H9 (cell line): ENCODE results near the gene SOD3. TPM values are rescaled to one million over a fixed set of nuclear protein-coding genes. Genes with fewer than 3 reads are reported as not detected.

Experiments
- DNase-seq: peaks from one replicate; pipeline ENCODE4 v3.0.0-alpha.2; 2017
- H2AFZ ChIP-seq: one replicate; pipeline ENCODE4 v1.6.1; 2013; ENCODE audit warnings: mild to moderate bottlenecking, low read length, control low read depth, moderate library complexity
- H2AK5ac ChIP-seq: 2 replicates; pipeline ENCODE4 v1.6.1; 2013; ENCODE audit warnings: low read length, control low read depth, mixed read lengths; ENCODE audit not compliant: insufficient read length
- H2BK120ac ChIP-seq: one replicate; pipeline ENCODE4 v1.6.1; 2013; ENCODE audit warnings: low read depth, mild to moderate bottlenecking, low read length, control low read depth, inconsistent platforms; ENCODE audit not compliant: poor library complexity, severe bottlenecking
- H2BK12ac ChIP-seq: 2 replicates; pipeline ENCODE4 v1.6.1; 2013; ENCODE audit warnings: low read length, control low read depth, mixed read lengths, low read depth; ENCODE audit not compliant: insufficient read length
- H2BK15ac ChIP-seq: 2 replicates; pipeline ENCODE4 v1.6.1; 2013; ENCODE audit warnings: low read depth, low read length, control low read depth
- H2BK20ac ChIP-seq: one replicate; pipeline ENCODE4 v1.6.1; 2013; ENCODE audit warnings: low read depth, mild to moderate bottlenecking, low read length, control low read depth, inconsistent platforms; ENCODE audit not compliant: poor library complexity, severe bottlenecking
- H2BK5ac ChIP-seq: 2 replicates; pipeline ENCODE4 v1.6.1; 2013; ENCODE audit warnings: low read length, control low read depth, mixed read lengths; ENCODE audit not compliant: insufficient read length
- H3K14ac ChIP-seq: 2 replicates; pipeline ENCODE4 v1.6.1; 2013; ENCODE audit warnings: low read length, control low read depth; ENCODE audit not compliant: insufficient read depth
- H3K18ac ChIP-seq: 2 replicates; pipeline ENCODE4 v1.6.1; 2013; ENCODE audit warnings: low read depth, mild to moderate bottlenecking, mixed read lengths, low read length, control low read depth; ENCODE audit not compliant: insufficient read length
- H3K23ac ChIP-seq: 2 replicates; pipeline ENCODE4 v1.6.1; 2013; ENCODE audit warnings: low read length, control low read depth, mixed read lengths, low read depth; ENCODE audit not compliant: insufficient read length
- H3K23me2 ChIP-seq: 2 replicates; pipeline ENCODE4 v1.6.1; 2013; ENCODE audit warnings: low read depth, mild to moderate bottlenecking, mixed read lengths, low read length, control low read depth; ENCODE audit not compliant: insufficient read length, poor library complexity, severe bottlenecking
- H3K27ac ChIP-seq: 2 replicates; pipeline ENCODE4 v1.5.1; 2013; ENCODE audit warnings: low read length, control low read depth, mixed read lengths, low read depth; ENCODE audit not compliant: insufficient read length
- H3K27me3 ChIP-seq: 2 replicates; pipeline ENCODE4 v1.6.1; 2013; ENCODE audit warnings: low read length, control low read depth, inconsistent platforms; ENCODE audit not compliant: insufficient read depth
- H3K4ac ChIP-seq: 2 replicates; pipeline ENCODE4 v1.6.1; 2013; ENCODE audit warnings: low read depth, mild to moderate bottlenecking, control low read depth, inconsistent platforms, low read length, moderate library complexity
- H3K4me1 ChIP-seq: 2 replicates; pipeline ENCODE4 v1.6.1; 2013; ENCODE audit warnings: low read length, control low read depth, inconsistent platforms; ENCODE audit not compliant: insufficient read depth
- H3K4me2 ChIP-seq: 2 replicates; pipeline ENCODE4 v1.6.1; 2013; ENCODE audit warnings: low read length, control low read depth, mixed read lengths; ENCODE audit not compliant: insufficient read length, insufficient read depth
- H3K56ac ChIP-seq: 2 replicates; pipeline ENCODE4 v1.6.1; 2013; ENCODE audit warnings: low read depth, mild to moderate bottlenecking, mixed read lengths, low read length, control low read depth; ENCODE audit not compliant: insufficient read length
- H3K79me1 ChIP-seq: 2 replicates; pipeline ENCODE4 v1.6.1; 2013; ENCODE audit warnings: low read depth, mild to moderate bottlenecking, moderate library complexity, low read length, control low read depth, inconsistent platforms; ENCODE audit not compliant: insufficient read depth, poor library complexity, severe bottlenecking
- H3K79me2 ChIP-seq: 2 replicates; pipeline ENCODE4 v1.6.1; 2013; ENCODE audit warnings: low read length, control low read depth, inconsistent platforms; ENCODE audit not compliant: insufficient read depth
- H3K9ac ChIP-seq: 2 replicates; pipeline ENCODE4 v1.6.1; 2013; ENCODE audit warnings: low read length, control low read depth, mixed read lengths; ENCODE audit not compliant: insufficient read length; ENCODE audit errors: extremely low read depth
- H3K9me3 ChIP-seq: one replicate; pipeline ENCODE4 v1.6.1; 2013; ENCODE audit warnings: low read depth, low read length, inconsistent platforms; ENCODE audit not compliant: control insufficient read depth
- H3T11ph ChIP-seq: one replicate; pipeline ENCODE4 v1.6.1; 2013; ENCODE audit warnings: mild to moderate bottlenecking, low read length, control low read depth, inconsistent platforms
- H4K20me1 ChIP-seq: one replicate; pipeline ENCODE4 v1.6.1; 2013; ENCODE audit not compliant: control insufficient read depth, insufficient read length, insufficient read depth
- H4K5ac ChIP-seq: 2 replicates; pipeline ENCODE4 v1.6.1; 2013; ENCODE audit warnings: low read depth, mild to moderate bottlenecking, mixed read lengths, low read length, control low read depth; ENCODE audit not compliant: insufficient read length
- H4K8ac ChIP-seq: replicated peaks from 2 replicates; pipeline ENCODE4 v1.6.1; 2013; ENCODE audit warnings: low read length, control low read depth, mixed read lengths, low read depth; ENCODE audit not compliant: insufficient read length
- H4K91ac ChIP-seq: 2 replicates; pipeline ENCODE4 v1.6.1; 2013; ENCODE audit warnings: low read depth, mild to moderate bottlenecking, moderate library complexity, mixed read lengths, low read length, control low read depth; ENCODE audit not compliant: insufficient read length
- H3K27ac Mint-ChIP-seq, 3 experiments: 2 replicates in 2 of 3; 3 replicates in 1 of 3; pipeline ENCODE4 v1.8.0; 2020 to 2021; ENCODE audit warnings: mixed read lengths in 3 of 3, mild to moderate bottlenecking in 1 of 3, moderate library complexity in 1 of 3
- H3K27me3 Mint-ChIP-seq: 2 replicates; pipeline ENCODE4 v1.8.0; 2021; ENCODE audit warnings: low read depth, mild to moderate bottlenecking, moderate library complexity, mixed read lengths
- H3K36me3 Mint-ChIP-seq, 3 experiments: 2 replicates in 2 of 3; 3 replicates in 1 of 3; pipeline ENCODE4 v1.8.0; 2020 to 2021; ENCODE audit warnings: low read depth in 3 of 3, mixed read lengths in 3 of 3; ENCODE audit not compliant: insufficient read depth in 1 of 3
- H3K4me1 Mint-ChIP-seq, 2 experiments: 2 replicates each; pipeline ENCODE4 v1.8.0; 2020; ENCODE audit warnings: mixed read lengths in 2 of 2
- H3K4me3 Mint-ChIP-seq, 2 experiments: 2 replicates in 1 of 2; 3 replicates in 1 of 2; pipeline ENCODE4 v1.8.0; 2020 to 2021; ENCODE audit warnings: mild to moderate bottlenecking in 2 of 2, mixed read lengths in 2 of 2, moderate library complexity in 1 of 2
- H3K9me3 Mint-ChIP-seq, 2 experiments: 2 replicates in 1 of 2; 3 replicates in 1 of 2; pipeline ENCODE4 v1.8.0; 2020; ENCODE audit warnings: mild to moderate bottlenecking in 2 of 2, mixed read lengths in 2 of 2, moderate library complexity in 1 of 2
- WGBS: extraction: QIAGEN DNeasy Blood & Tissue Kit; methylation state at CpG from one replicate; pipeline ENCODE4 v1.1.7; 2013; ENCODE audit warnings: missing lambda C conversion rate, low lambda C conversion rate, mixed read lengths; ENCODE audit not compliant: insufficient read length; ENCODE audit errors: extremely low coverage; 5-methylcytosine and 5-hydroxymethylcytosine counted together
- total RNA-seq: library from RNA; stranded (reverse); gene quantifications from 2 replicates; pipeline ENCODE4 v1.2.1, GENCODE V29; 2021
- TF ChIP-seq, protein P1 (sequence below): fragments of 200-600 bp; sonication (generic); conservative IDR thresholded peaks from 3 replicates; pipeline ENCODE4 v1.8.0; 2021; ENCODE audit warnings: antibody characterized with exemption, mild to moderate bottlenecking

SOD3 gene
- total RNA-seq, 1 experiment from 2014 or later, result 3.3 TPM

- H3K4me2 ChIP-seq, result no peak overlapping the region
- TF ChIP-seq, protein P1, sequence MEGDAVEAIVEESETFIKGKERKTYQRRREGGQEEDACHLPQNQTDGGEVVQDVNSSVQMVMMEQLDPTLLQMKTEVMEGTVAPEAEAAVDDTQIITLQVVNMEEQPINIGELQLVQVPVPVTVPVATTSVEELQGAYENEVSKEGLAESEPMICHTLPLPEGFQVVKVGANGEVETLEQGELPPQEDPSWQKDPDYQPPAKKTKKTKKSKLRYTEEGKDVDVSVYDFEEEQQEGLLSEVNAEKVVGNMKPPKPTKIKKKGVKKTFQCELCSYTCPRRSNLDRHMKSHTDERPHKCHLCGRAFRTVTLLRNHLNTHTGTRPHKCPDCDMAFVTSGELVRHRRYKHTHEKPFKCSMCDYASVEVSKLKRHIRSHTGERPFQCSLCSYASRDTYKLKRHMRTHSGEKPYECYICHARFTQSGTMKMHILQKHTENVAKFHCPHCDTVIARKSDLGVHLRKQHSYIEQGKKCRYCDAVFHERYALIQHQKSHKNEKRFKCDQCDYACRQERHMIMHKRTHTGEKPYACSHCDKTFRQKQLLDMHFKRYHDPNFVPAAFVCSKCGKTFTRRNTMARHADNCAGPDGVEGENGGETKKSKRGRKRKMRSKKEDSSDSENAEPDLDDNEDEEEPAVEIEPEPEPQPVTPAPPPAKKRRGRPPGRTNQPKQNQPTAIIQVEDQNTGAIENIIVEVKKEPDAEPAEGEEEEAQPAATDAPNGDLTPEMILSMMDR, result no peak
- no peaks in the 10 kb centered on the region for H3K79me2 ChIP-seq
- H3K56ac ChIP-seq, result no peak overlapping the region
- no peak overlapping the region for H2BK20ac ChIP-seq
- Mint-ChIP-seq H3K27ac (no peak overlapping the region), H3K4me3 (no peak overlapping the region), H3K27me3 (no peaks in the 10 kb centered on the region; the same call in none of the 2 replicates), H3K9me3 (no peaks in the 10 kb centered on the region; a peak in 1 of 5 replicates), H3K4me1 (peaks cover 13 to 14% of the 10 kb centered on the region in 2 experiments), H3K36me3 (no peaks in the 10 kb centered on the region; a peak in 1 of 7 replicates)
- no peak overlapping the region for H4K8ac ChIP-seq
- no peak overlapping the region for H2BK5ac ChIP-seq
- H3K23me2 ChIP-seq, result no peaks in the 10 kb centered on the region
- H3K14ac ChIP-seq, result no peak overlapping the region
- H3K27me3 ChIP-seq, result no peaks in the 10 kb centered on the region
- H2AFZ ChIP-seq, result no peak overlapping the region
- H4K91ac ChIP-seq, result no peak overlapping the region
- H3K79me1 ChIP-seq, result no peaks in the 10 kb centered on the region
- H3K18ac ChIP-seq, result no peak overlapping the region
- no peak overlapping the region for H3T11ph ChIP-seq
- no peak overlapping the region for H3K23ac ChIP-seq
- H4K20me1 ChIP-seq, result no peaks in the 10 kb centered on the region
- H3K9ac ChIP-seq, result no peak overlapping the region
- no peak overlapping the region for H2BK15ac ChIP-seq
- no peak overlapping the region for H3K27ac ChIP-seq
- WGBS, result no CpG with 5 or more reads among the region's 2 CpGs
- H4K5ac ChIP-seq, result no peak overlapping the region
- no peak overlapping the region for H3K4ac ChIP-seq
- no peak overlapping the region for H2BK12ac ChIP-seq
- no peak for DNase-seq
- H3K9me3 ChIP-seq, result no peaks in the 10 kb centered on the region
- no peak overlapping the region for H2BK120ac ChIP-seq
- no peaks in the 10 kb centered on the region for H3K4me1 ChIP-seq
- no peak overlapping the region for H2AK5ac ChIP-seq
Observed at GRCh38 chr4:24774452-24774851, 20.9 kb upstream of the SOD3 start.
